PFSK-1 (cell line): Measurements from ENCODE around the gene A2ML1.

Experiments used
- FOXP2 ChIP-seq: optimal IDR thresholded peaks from 2 replicates; pipeline ENCODE3; 2011; ENCODE audit warnings: borderline replicate concordance, control low read depth, inconsistent platforms; ENCODE audit not compliant: insufficient read depth; ENCODE audit errors: extremely low read length, extremely low read depth
- POLR2AphosphoS5 ChIP-seq: IDR thresholded peaks from 2 replicates; pipeline ENCODE4 v1.6.1; 2012; ENCODE audit warnings: low read depth, mild to moderate bottlenecking, control low read depth, low read length, moderate library complexity
- SIN3A ChIP-seq: IDR thresholded peaks from 2 replicates; pipeline ENCODE4 v1.6.1; 2012; ENCODE audit warnings: mild to moderate bottlenecking, low read length, moderate library complexity, borderline replicate concordance; ENCODE audit not compliant: insufficient read depth
- TAF1 ChIP-seq: IDR thresholded peaks from 2 replicates; pipeline ENCODE4 v1.6.1; 2012; ENCODE audit warnings: low read length, control low read depth, borderline replicate concordance; ENCODE audit not compliant: insufficient read depth
- TF ChIP-seq, protein P1 (sequence below), 2 experiments: IDR thresholded peaks; 2 replicates each; pipeline versions ENCODE4 v1.6.1 to v1.8.0; 2011 to 2012; ENCODE audit warnings: low read depth in 2 of 2, low read length in 2 of 2, control low read depth in 1 of 2, inconsistent platforms in 1 of 2, mild to moderate bottlenecking in 1 of 2, moderate library complexity in 1 of 2; ENCODE audit not compliant: insufficient read depth in 1 of 2

- TF ChIP-seq SIN3A (no peak), POLR2AphosphoS5 (no peak), TAF1 (no peak), FOXP2 (no peak)
- TF ChIP-seq, protein P1, sequence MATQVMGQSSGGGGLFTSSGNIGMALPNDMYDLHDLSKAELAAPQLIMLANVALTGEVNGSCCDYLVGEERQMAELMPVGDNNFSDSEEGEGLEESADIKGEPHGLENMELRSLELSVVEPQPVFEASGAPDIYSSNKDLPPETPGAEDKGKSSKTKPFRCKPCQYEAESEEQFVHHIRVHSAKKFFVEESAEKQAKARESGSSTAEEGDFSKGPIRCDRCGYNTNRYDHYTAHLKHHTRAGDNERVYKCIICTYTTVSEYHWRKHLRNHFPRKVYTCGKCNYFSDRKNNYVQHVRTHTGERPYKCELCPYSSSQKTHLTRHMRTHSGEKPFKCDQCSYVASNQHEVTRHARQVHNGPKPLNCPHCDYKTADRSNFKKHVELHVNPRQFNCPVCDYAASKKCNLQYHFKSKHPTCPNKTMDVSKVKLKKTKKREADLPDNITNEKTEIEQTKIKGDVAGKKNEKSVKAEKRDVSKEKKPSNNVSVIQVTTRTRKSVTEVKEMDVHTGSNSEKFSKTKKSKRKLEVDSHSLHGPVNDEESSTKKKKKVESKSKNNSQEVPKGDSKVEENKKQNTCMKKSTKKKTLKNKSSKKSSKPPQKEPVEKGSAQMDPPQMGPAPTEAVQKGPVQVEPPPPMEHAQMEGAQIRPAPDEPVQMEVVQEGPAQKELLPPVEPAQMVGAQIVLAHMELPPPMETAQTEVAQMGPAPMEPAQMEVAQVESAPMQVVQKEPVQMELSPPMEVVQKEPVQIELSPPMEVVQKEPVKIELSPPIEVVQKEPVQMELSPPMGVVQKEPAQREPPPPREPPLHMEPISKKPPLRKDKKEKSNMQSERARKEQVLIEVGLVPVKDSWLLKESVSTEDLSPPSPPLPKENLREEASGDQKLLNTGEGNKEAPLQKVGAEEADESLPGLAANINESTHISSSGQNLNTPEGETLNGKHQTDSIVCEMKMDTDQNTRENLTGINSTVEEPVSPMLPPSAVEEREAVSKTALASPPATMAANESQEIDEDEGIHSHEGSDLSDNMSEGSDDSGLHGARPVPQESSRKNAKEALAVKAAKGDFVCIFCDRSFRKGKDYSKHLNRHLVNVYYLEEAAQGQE (IDR thresholded peaks at IDR 0.05; ENCODE audit: insufficient read depth in 1 of 2, low read depth in 2 of 2, low read length in 2 of 2): no peak
Measured at GRCh38 chr12:8827551-8828256, 5.3 kb downstream of the A2ML1 start.
